GM18951 (cell line): ENCODE results near the gene RTP3.
"Not testable (repeated sequence)": the region's sequence is repeated elsewhere in the genome, so short reads cannot be mapped to it uniquely, and the experiment has no call there.

Experiments
- POLR2A ChIP-seq: IDR thresholded peaks from 4 replicates; pipeline ENCODE4 v1.6.1; 2011; ENCODE audit warnings: mild to moderate bottlenecking; ENCODE audit not compliant: insufficient read length, insufficient read depth; ENCODE audit errors: extremely low read depth
- in situ Hi-C: fragments of 300-500 bp; cut with MboI; formaldehyde crosslinking; loops from one replicate; pipeline ENCODE4 v1.12.0; 2022; ENCODE audit warnings: low sequenced_read_pairs, mixed read lengths, inconsistent platforms; ENCODE audit not compliant: unreplicated experiment

Gene RTP3

GRCh38 chr3:46524832-46525231, 27.1 kb downstream of the RTP3 start:
- TF ChIP-seq POLR2A: no peak
- in situ Hi-C loops: no loop called here

- in situ Hi-C loops: no loop called here
- TF ChIP-seq POLR2A: no peak
Observed at GRCh38 chr3:46527239-46527638, 29.5 kb downstream of the RTP3 start.

GRCh38 chr3:46533091-46533490, 35.3 kb downstream of the RTP3 start:
- no peak for TF ChIP-seq POLR2A
- in situ Hi-C loops: no loop called here

- TF ChIP-seq POLR2A: no peak
- in situ Hi-C loops: no loop called here
Observed at GRCh38 chr3:46535746-46536145, 38.0 kb downstream of the RTP3 start.

- no peak for TF ChIP-seq POLR2A
- in situ Hi-C loops: no loop called here
Observed at GRCh38 chr3:46536758-46537157, 39.0 kb downstream of the RTP3 start.

- TF ChIP-seq POLR2A: no peak
- in situ Hi-C loops: no loop called here
Observed at GRCh38 chr3:46537316-46537715, 39.5 kb downstream of the RTP3 start.

GRCh38 chr3:46537779-46538178, 40.0 kb downstream of the RTP3 start:
- TF ChIP-seq POLR2A: no peak
- in situ Hi-C loops: no loop called here

GRCh38 chr3:46538425-46538802, 40.6 kb downstream of the RTP3 start:
- in situ Hi-C loops: not testable (repeated sequence)

- in situ Hi-C loops: no loop called here
- peak; percentile 14 for TF ChIP-seq POLR2A
Observed at GRCh38 chr3:46538803-46539442, 41.1 kb downstream of the RTP3 start.

- in situ Hi-C loops: no loop called here
- no peak for TF ChIP-seq POLR2A
Observed at GRCh38 chr3:46539443-46540005, 41.7 kb downstream of the RTP3 start.

- no peak for TF ChIP-seq POLR2A
- in situ Hi-C loops: no loop called here
Observed at GRCh38 chr3:46540550-46540949, 42.8 kb downstream of the RTP3 start.

- in situ Hi-C loops: no loop called here
- TF ChIP-seq POLR2A: no peak
Observed at GRCh38 chr3:46541835-46542234, 44.1 kb downstream of the RTP3 start.

- in situ Hi-C loops: no loop called here
- no peak for TF ChIP-seq POLR2A
Observed at GRCh38 chr3:46542344-46542743, 44.6 kb downstream of the RTP3 start.

GRCh38 chr3:46542801-46543201, 45.0 kb downstream of the RTP3 start:
- in situ Hi-C loops: no loop called here
- no peak for TF ChIP-seq POLR2A
